Stimulated activated CD4-positive, alpha-beta T cell treated with anti-CD3 and anti-CD28 coated beads, TNF-alpha, amount 100 ng/mL, for 1 hour (primary cell): ENCODE results near the gene FRA10AC1.

Experiments
- DNase-seq, 3 donors: peaks; one replicate each; pipeline ENCODE4 v3.0.0-alpha.2; 2020; ENCODE audit warnings: low read depth in 3 of 3, low spot score in 1 of 3

Gene FRA10AC1

DNA sequence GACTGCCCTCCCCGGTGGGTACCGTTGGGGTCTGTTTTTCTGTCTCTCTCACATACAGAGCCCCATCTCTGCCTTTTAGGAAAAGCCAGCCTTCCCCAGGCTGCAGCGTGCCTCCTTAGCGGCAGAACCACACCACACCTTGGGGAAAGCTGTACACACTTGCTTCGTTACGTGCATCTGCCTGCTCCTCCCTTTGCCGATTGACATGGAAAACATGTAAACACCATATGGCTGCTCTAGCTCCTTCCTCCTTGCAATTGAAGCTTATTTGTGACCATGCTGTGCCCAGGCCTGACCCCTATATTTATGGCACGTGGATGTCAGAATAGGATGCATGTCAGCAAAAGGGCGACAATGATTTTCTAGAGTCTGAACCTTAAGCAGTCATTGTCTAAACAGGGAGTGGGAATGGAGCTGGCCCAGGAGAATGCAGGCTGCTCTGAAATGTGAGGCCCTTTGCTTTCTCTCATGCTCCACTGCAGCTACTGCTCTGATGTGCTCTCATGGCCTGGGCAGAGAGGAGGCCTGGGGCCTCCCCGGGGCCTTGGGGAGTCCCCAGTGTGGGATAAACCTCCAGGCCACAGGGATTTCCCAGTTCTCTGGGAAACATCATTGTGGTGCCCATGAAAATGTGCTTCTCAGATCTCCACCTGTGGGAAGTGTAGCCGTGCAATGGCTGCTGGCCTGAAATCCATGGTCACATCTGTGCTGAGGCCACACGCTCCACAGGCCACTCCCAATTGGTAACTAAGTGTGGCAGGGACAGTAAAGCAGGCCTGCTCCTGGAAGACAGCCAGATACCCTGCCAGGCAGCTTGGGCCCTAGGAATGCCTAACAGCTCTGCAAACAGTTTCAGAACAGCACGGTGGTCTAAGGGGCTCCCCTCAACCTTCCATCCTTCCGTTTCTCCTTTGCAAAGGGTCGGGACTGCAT, 71.5 kb downstream of the FRA10AC1 start:
- no peak for DNase-seq

DNA sequence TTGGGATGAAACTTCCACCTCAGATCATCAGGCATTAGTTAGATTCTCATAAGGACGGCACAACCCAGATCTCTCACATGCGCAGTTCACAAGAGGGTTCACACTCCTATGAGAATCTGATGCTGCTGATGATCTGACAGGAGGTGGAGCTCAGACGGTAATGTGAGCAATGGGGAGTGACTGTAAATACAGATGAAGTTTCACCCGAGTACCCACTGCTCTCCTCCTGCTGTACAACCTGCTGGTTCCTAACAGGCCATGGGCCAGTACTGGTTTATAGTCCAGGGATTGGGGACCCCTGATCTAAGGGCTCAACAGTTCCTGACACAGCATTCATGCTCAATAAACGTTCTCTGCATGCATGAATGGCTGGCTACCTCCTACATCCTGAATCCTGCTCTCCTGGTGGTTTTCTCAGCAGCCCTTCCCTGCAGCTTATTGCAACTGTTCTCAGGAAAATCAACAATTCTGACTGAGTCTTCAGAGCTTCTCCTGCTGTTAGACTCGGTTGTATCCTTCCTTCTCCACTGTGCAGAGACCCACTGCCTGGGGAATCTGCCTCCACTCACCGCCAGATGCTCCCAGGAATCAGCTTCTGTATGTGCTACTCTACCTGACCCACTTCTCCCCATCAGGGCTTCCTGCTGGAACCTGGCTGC, 72.6 kb downstream of the FRA10AC1 start:
- DNase-seq = no peak

DNA sequence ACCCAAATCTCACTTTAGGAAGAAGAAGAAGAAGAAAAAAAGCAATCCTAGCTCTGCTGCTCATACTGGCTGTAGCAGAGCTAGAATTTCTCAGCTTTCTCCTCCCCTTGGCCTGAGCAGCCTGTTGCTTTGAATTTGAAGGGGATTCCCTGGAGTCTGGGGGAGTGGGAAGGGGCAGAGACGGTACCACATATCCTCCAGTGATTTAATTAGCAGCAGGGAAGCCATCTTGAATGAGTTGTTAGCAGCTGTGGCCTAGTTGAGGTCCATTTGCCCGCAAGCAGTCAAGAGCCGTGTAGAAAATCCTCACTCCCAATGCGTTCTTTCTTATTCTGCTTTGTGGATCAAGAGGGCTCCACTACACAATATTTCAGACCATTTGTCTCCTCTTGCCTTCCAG, 73.5 kb downstream of the FRA10AC1 start:
- no peak for DNase-seq

DNA sequence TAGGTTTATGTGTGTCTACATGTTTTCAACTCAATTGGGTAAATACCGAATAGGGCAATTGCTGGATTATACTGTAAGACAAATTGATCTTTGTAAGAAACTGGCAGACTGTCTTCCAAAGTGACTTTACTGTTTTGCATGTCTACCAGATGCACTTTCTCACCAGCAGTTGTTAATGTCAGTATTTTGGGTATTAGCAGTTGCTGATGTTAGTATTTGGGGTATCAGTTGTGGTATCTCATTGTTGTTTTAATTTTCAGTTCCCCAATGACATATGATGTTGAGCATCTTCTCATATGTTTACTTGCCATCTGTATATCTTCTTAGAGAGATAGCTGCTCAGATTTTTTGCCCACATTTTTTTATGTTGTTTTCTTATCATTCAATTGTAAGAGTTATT, 79.5 kb downstream of the FRA10AC1 start:
- no peak for DNase-seq

DNA sequence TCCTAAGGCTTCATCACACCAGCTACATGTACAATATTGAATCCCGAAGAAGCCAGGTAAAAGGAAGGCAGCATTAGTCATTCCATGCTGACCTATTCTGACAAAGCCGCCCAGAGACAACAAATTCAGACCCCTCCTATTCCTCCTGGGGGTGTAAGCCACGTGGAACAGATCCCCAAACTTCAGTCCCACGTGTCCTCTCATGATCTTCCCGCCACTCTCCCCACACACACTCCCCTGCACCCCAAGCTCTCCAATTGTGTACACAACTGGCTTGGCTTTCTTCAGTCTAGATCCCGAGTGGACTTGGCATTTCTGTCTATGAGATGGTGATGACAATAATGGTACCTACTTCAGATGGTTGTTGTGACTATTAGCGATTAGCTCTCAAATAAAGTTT, 81.5 kb downstream of the FRA10AC1 start:
- no peak for DNase-seq
